ENCODE results near the gene KIF3A. TPM values are rescaled to one million over a fixed set of nuclear protein-coding genes. Genes with fewer than 3 reads are reported as not detected.

KIF3A gene
- polyA plus RNA-seq, 1 donor from 2014 or later, result 94.4 TPM

DNA sequence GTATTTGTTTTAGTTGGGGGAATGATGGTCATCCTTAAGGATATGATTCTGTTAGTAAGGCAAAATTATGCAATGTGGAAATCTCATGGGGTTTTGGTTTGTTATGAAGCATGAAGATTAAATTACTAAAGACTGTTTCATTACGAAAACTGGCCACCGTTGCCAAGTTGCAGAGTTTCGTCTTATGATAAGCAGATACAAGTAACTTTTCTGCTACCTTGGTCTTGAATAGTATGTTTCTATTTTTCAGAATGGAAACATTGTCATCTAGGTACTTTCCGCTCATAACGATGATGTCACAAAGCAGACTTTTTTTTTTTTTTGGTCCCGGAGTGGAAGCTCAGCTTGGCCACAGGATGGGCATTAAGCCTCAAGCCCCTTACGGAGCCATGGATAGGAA lies 14.1 kb upstream of the KIF3A start:
- Histone ChIP-seq H3K9ac (ENCODE audit: low read length) (no peak overlapping the region), H3K9me2 (ENCODE audit: insufficient read depth, low read length) (no peaks in the 10 kb centered on the region), H3F3A (ENCODE audit: insufficient read depth, low read length, poor library complexity, severe bottlenecking) (no peaks in the 10 kb centered on the region), H3K27ac (ENCODE audit: low read length) (no peak overlapping the region), H3K27me3 (ENCODE audit: insufficient read depth, low read depth, low read length) (peaks cover 28% of the 10 kb centered on the region), H3K36me3 (ENCODE audit: insufficient read depth, low read length) (no peaks in the 10 kb centered on the region), H3K79me2 (replicated peaks; ENCODE audit: insufficient read depth, low read length) (no peaks in the 10 kb centered on the region), H4K20me1 (ENCODE audit: insufficient read depth) (no peaks in the 10 kb centered on the region), H3K9me3 (ENCODE audit: low read length) (no peaks in the 10 kb centered on the region), H3K4me3 (ENCODE audit: low read length) (no peak overlapping the region), H3K4me2 (ENCODE audit: low read length) (no peak overlapping the region), H2AFZ (ENCODE audit: low read depth, low read length) (no peak overlapping the region)
- TF ChIP-seq SMC3 (conservative IDR thresholded peaks at IDR 0.05; ENCODE audit: poor library complexity), result no peak
- TF ChIP-seq EZH2 (IDR thresholded peaks at IDR 0.05; ENCODE audit: borderline replicate concordance, insufficient read depth, low read length, poor library complexity, severe bottlenecking), result no peak
- TF ChIP-seq EP300 (conservative IDR thresholded peaks at IDR 0.05; ENCODE audit: poor library complexity, severe bottlenecking), result no peak
- no peak for TF ChIP-seq MXI1 (conservative IDR thresholded peaks at IDR 0.05; ENCODE audit: poor library complexity, severe bottlenecking)
- TF ChIP-seq, protein P1, sequence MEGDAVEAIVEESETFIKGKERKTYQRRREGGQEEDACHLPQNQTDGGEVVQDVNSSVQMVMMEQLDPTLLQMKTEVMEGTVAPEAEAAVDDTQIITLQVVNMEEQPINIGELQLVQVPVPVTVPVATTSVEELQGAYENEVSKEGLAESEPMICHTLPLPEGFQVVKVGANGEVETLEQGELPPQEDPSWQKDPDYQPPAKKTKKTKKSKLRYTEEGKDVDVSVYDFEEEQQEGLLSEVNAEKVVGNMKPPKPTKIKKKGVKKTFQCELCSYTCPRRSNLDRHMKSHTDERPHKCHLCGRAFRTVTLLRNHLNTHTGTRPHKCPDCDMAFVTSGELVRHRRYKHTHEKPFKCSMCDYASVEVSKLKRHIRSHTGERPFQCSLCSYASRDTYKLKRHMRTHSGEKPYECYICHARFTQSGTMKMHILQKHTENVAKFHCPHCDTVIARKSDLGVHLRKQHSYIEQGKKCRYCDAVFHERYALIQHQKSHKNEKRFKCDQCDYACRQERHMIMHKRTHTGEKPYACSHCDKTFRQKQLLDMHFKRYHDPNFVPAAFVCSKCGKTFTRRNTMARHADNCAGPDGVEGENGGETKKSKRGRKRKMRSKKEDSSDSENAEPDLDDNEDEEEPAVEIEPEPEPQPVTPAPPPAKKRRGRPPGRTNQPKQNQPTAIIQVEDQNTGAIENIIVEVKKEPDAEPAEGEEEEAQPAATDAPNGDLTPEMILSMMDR (IDR thresholded peaks at IDR 0.05; ENCODE audit: poor library complexity, severe bottlenecking), result no peak
- TF ChIP-seq TAF1 (IDR thresholded peaks at IDR 0.05; ENCODE audit: low read depth), result no peak
- TF ChIP-seq, protein P2, sequence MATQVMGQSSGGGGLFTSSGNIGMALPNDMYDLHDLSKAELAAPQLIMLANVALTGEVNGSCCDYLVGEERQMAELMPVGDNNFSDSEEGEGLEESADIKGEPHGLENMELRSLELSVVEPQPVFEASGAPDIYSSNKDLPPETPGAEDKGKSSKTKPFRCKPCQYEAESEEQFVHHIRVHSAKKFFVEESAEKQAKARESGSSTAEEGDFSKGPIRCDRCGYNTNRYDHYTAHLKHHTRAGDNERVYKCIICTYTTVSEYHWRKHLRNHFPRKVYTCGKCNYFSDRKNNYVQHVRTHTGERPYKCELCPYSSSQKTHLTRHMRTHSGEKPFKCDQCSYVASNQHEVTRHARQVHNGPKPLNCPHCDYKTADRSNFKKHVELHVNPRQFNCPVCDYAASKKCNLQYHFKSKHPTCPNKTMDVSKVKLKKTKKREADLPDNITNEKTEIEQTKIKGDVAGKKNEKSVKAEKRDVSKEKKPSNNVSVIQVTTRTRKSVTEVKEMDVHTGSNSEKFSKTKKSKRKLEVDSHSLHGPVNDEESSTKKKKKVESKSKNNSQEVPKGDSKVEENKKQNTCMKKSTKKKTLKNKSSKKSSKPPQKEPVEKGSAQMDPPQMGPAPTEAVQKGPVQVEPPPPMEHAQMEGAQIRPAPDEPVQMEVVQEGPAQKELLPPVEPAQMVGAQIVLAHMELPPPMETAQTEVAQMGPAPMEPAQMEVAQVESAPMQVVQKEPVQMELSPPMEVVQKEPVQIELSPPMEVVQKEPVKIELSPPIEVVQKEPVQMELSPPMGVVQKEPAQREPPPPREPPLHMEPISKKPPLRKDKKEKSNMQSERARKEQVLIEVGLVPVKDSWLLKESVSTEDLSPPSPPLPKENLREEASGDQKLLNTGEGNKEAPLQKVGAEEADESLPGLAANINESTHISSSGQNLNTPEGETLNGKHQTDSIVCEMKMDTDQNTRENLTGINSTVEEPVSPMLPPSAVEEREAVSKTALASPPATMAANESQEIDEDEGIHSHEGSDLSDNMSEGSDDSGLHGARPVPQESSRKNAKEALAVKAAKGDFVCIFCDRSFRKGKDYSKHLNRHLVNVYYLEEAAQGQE (IDR thresholded peaks at IDR 0.05; ENCODE audit: borderline replicate concordance), result no peak

DNA sequence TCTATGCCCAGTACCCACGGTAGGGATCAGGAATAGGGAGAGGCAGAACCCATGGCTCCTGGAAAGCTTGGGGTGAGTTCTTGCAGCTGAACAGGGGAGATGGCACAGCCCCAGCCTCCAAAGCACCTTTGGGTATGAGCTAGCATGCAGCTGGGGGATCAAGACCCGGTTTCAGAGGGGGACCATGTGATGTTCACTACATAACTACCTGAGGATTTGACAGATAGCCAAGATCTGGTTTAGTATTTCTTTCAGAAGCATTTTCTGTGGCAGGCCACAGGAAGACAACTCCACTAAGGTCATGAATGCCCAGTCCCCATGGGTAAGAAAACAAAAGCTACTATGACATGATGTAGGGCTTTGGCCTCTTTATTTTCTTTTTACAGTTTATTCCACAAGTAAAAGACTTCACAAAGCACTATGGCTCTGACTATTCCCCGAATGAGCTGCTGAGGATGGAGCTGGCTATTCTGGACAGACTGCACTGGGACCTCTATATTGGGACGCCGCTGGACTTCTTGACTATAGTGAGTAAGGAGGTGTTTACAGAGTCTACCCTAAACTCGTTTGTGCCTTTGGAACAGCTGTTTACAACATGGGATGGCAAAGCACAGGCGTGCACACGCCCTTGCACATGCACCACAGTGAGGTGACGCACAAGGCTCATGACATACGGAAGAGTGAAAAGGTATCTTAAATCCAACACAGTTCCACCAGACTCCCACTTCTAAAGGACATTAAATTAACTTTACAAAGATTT lies 13.3 kb upstream of the KIF3A start:
- no peaks in the 10 kb centered on the region for H4K20me1 ChIP-seq (ENCODE audit: insufficient read depth)
- no peaks in the 10 kb centered on the region for H3K36me3 ChIP-seq (ENCODE audit: insufficient read depth, low read length)
- TF ChIP-seq TAF1 (IDR thresholded peaks at IDR 0.05; ENCODE audit: low read depth), result no peak
- TF ChIP-seq EZH2 (IDR thresholded peaks at IDR 0.05; ENCODE audit: borderline replicate concordance, insufficient read depth, low read length, poor library complexity, severe bottlenecking), result no peak
- TF ChIP-seq, protein P2 (IDR thresholded peaks at IDR 0.05; ENCODE audit: borderline replicate concordance), result no peak

More for the DNA sequence above, 13.3 kb upstream of the KIF3A start:
- no peaks in the 10 kb centered on the region for H3K9me3 ChIP-seq (ENCODE audit: low read length)
- no peak overlapping the region for H2AFZ ChIP-seq (ENCODE audit: low read depth, low read length)
- no peak overlapping the region for H3K4me3 ChIP-seq (ENCODE audit: low read length)
- H3K9me2 ChIP-seq (ENCODE audit: insufficient read depth, low read length), result no peaks in the 10 kb centered on the region
- no peak overlapping the region for H3K4me2 ChIP-seq (ENCODE audit: low read length)
- H3K79me2 ChIP-seq (replicated peaks; ENCODE audit: insufficient read depth, low read length), result no peaks in the 10 kb centered on the region
- H3F3A ChIP-seq (ENCODE audit: insufficient read depth, low read length, poor library complexity, severe bottlenecking), result no peaks in the 10 kb centered on the region
- peaks cover 36% of the 10 kb centered on the region for H3K27me3 ChIP-seq (ENCODE audit: insufficient read depth, low read depth, low read length)
- no peak overlapping the region for H3K9ac ChIP-seq (ENCODE audit: low read length)
- no peak overlapping the region for H3K27ac ChIP-seq (ENCODE audit: low read length)

All from neural cell (in vitro differentiated cells).